Common myeloid progenitor, CD34-positive (primary cell): Measurements from ENCODE around the gene CTSS.

Experiments
- CTCF ChIA-PET: fragments of 350-600 bp; sonication (Branson Sonifier 250); formaldehyde crosslinking; loops from one replicate; lab custom pipeline; 2021; ENCODE audit warnings: antibody characterized with exemption; lab: Charles Lee
- POLR2A ChIA-PET: fragments of 350-600 bp; sonication (Branson Sonifier 250); formaldehyde crosslinking; loops from one replicate; lab custom pipeline; 2021; ENCODE audit warnings: antibody characterized with exemption; lab: Charles Lee
- DNase-seq, 3 donors: peaks; one replicate each; pipeline versions ENCODE4 v3.0.0 to v3.0.0-alpha.2; 2013
- H3K27ac ChIP-seq, 2 experiments: 1 replicate in 1 of 2; 2 replicates in 1 of 2; pipeline ENCODE4 v1.7.0; 2013; ENCODE audit warnings: inconsistent platforms in 2 of 2, low read length in 2 of 2, mild to moderate bottlenecking in 2 of 2, low read depth in 1 of 2, moderate library complexity in 1 of 2; ENCODE audit not compliant: severe bottlenecking in 2 of 2, insufficient read depth in 1 of 2, poor library complexity in 1 of 2
- H3K27me3 ChIP-seq, 5 experiments: replicated peaks in 2 of 5; 1 replicate in 3 of 5; 2 replicates in 2 of 5; pipeline versions ENCODE4 v1.6.1 to v1.7.0; 2013; ENCODE audit warnings: low read length in 4 of 5, mild to moderate bottlenecking in 2 of 5, moderate library complexity in 2 of 5, inconsistent platforms in 1 of 5; ENCODE audit not compliant: insufficient read depth in 5 of 5, control insufficient read depth in 4 of 5
- H3K36me3 ChIP-seq, 4 experiments: 1 replicate in 2 of 4; 2 replicates in 2 of 4; pipeline versions ENCODE4 v1.6.1 to v1.7.0; 2013; ENCODE audit warnings: low read length in 3 of 4, control low read depth in 1 of 4, mild to moderate bottlenecking in 1 of 4; ENCODE audit not compliant: control insufficient read depth in 4 of 4, insufficient read depth in 4 of 4
- H3K4me1 ChIP-seq, 4 experiments: 1 replicate in 3 of 4; 2 replicates in 1 of 4; pipeline versions ENCODE4 v1.6.1 to v1.7.1; 2013; ENCODE audit warnings: low read length in 3 of 4, mild to moderate bottlenecking in 3 of 4, control low read depth in 1 of 4, inconsistent platforms in 1 of 4, moderate library complexity in 1 of 4; ENCODE audit not compliant: control insufficient read depth in 4 of 4, insufficient read depth in 4 of 4; ENCODE audit errors: control extremely low read depth in 1 of 4
- H3K4me3 ChIP-seq, 7 experiments: 1 replicate in 4 of 7; 2 replicates in 3 of 7; pipeline versions ENCODE4 v1.5.1 to v1.7.0; 2013; ENCODE audit warnings: mild to moderate bottlenecking in 7 of 7, low read length in 6 of 7, moderate library complexity in 6 of 7, inconsistent platforms in 2 of 7, low read depth in 2 of 7, control low read depth in 1 of 7; ENCODE audit not compliant: insufficient read depth in 4 of 7, control insufficient read depth in 1 of 7; ENCODE audit errors: extremely low read depth in 1 of 7
- H3K9me3 ChIP-seq, 5 experiments: 1 replicate in 4 of 5; 2 replicates in 1 of 5; pipeline versions ENCODE4 v1.6.1 to v1.7.1; 2013; ENCODE audit warnings: low read length in 4 of 5, mild to moderate bottlenecking in 2 of 5, inconsistent platforms in 1 of 5, low read depth in 1 of 5, moderate library complexity in 1 of 5; ENCODE audit not compliant: control insufficient read depth in 4 of 5, insufficient read depth in 2 of 5; ENCODE audit errors: control extremely low read depth in 1 of 5
- WGBS: methylation state at CpG from one replicate; pipeline ENCODE4 v1.1.5; 2013; ENCODE audit not compliant: insufficient coverage; 5-methylcytosine and 5-hydroxymethylcytosine counted together

Gene CTSS

GRCh38 chr1:150696162-150696561 is 69.4 kb downstream of the CTSS start:
- ChIA-PET POLR2A (no interaction called here), CTCF (interaction anchor here (1.0 to 1.9 kb wide), 3 partner anchors 10 to 534 kb away, joined by 3 to 6 read pairs (median 3); no protein-coding TSS in a partner anchor)
- Histone ChIP-seq H3K4me3 (peak overlapping the region in 6 of 7 experiments; percentile 90 to 99 (median 94)), H3K27me3 (no peaks in the 10 kb centered on the region), H3K4me1 (peaks cover 0 to 16% (median 7%) of the 10 kb centered on the region in 4 experiments), H3K36me3 (peaks cover 4 to 25% (median 13%) of the 10 kb centered on the region in 4 experiments), H3K27ac (peak overlapping the region in 1 of 2 experiments; percentile 93), H3K9me3 (no peaks in the 10 kb centered on the region)
- WGBS = no CpG with 5 or more reads among the region's 1 CpG
- no peak for DNase-seq

- ChIA-PET POLR2A (no interaction called here), CTCF (interaction anchor here (1.2 kb wide), 1 partner anchor 117 kb away, joined by 3 read pairs; no protein-coding TSS in a partner anchor)
- peaks cover 0 to 16% (median 7%) of the 10 kb centered on the region in 4 experiments for H3K4me1 ChIP-seq
- H3K4me3 ChIP-seq = peak overlapping the region in 2 of 7 experiments; percentile 90 to 95
- DNase-seq = no peak
- H3K9me3 ChIP-seq = no peaks in the 10 kb centered on the region
- WGBS = 80% methylated on average over 1 of the region's 4 CpGs
- H3K27ac ChIP-seq = no peak overlapping the region
- no peaks in the 10 kb centered on the region for H3K27me3 ChIP-seq
- peaks cover 4 to 30% (median 14%) of the 10 kb centered on the region in 4 experiments for H3K36me3 ChIP-seq
These were observed 70.0 kb downstream of the CTSS start for GRCh38 chr1:150695561-150695960.

GRCh38 chr1:150692720-150693119 is 72.9 kb downstream of the CTSS start:
- no peaks in the 10 kb centered on the region for H3K9me3 ChIP-seq
- WGBS = no CpG with 5 or more reads among the region's 3 CpGs
- peak overlapping the region in 1 of 2 experiments; percentile 15 for H3K27ac ChIP-seq
- ChIA-PET POLR2A (interaction anchor here (0.6 kb wide), 1 partner anchor 79 kb away, joined by 3 read pairs; no protein-coding TSS in a partner anchor), CTCF (interaction anchor here (0.9 to 2.0 kb wide), 5 partner anchors 8 to 52 kb away, joined by 3 to 4 read pairs (median 4); partner anchors contain the start of gene HORMAD1)
- H3K4me3 ChIP-seq = no peak overlapping the region
- peaks cover 7 to 53% (median 25%) of the 10 kb centered on the region in 4 experiments for H3K36me3 ChIP-seq
- no peaks in the 10 kb centered on the region for H3K27me3 ChIP-seq
- no peak for DNase-seq
- H3K4me1 ChIP-seq = peaks cover 0 to 14% (median 5%) of the 10 kb centered on the region in 4 experiments

- no peak for DNase-seq
- H3K4me3 ChIP-seq = no peak overlapping the region
- peaks cover 7 to 56% (median 25%) of the 10 kb centered on the region in 4 experiments for H3K36me3 ChIP-seq
- H3K9me3 ChIP-seq = no peaks in the 10 kb centered on the region
- H3K27ac ChIP-seq = no peak overlapping the region
- ChIA-PET CTCF (interaction anchor here (0.6 to 0.9 kb wide), 3 partner anchors 25 to 231 kb away, joined by 3 to 5 read pairs (median 4); no protein-coding TSS in a partner anchor), POLR2A (no interaction called here)
- H3K27me3 ChIP-seq = no peaks in the 10 kb centered on the region
- H3K4me1 ChIP-seq = no peaks in the 10 kb centered on the region
- WGBS = 78% methylated on average over 1 of the region's 1 CpG
These were observed 76.8 kb downstream of the CTSS start for GRCh38 chr1:150688763-150689162.

- CTCF ChIA-PET = interaction anchor here (1.9 kb wide), 1 partner anchor 11 kb away, joined by 6 read pairs; the partner anchor contains the start of gene GOLPH3L
- DNase-seq = no peak
- H3K27me3 ChIP-seq = no peaks in the 10 kb centered on the region
- H3K4me1 ChIP-seq = no peaks in the 10 kb centered on the region
- no peaks in the 10 kb centered on the region for H3K9me3 ChIP-seq
- peaks cover 10 to 55% (median 25%) of the 10 kb centered on the region in 4 experiments for H3K36me3 ChIP-seq
- H3K27ac ChIP-seq = no peak overlapping the region
- 100% methylated on average over 2 of the region's 3 CpGs for WGBS
- no peak overlapping the region for H3K4me3 ChIP-seq
- POLR2A ChIA-PET = interaction anchor here (1.2 kb wide), 1 partner anchor 11 kb away, joined by 3 read pairs; the partner anchor contains the start of gene GOLPH3L
These were observed 79.3 kb downstream of the CTSS start for GRCh38 chr1:150686275-150686674.

- ChIA-PET POLR2A (no interaction called here), CTCF (interaction anchor here (1.1 to 1.7 kb wide), 4 partner anchors 9 to 37 kb away, joined by 3 to 4 read pairs (median 4); partner anchors contain the start of gene GOLPH3L)
- peak in 1 of 3 donors; percentile 18 for DNase-seq
- Histone ChIP-seq H3K4me1 (no peaks in the 10 kb centered on the region), H3K9me3 (no peaks in the 10 kb centered on the region), H3K4me3 (no peak overlapping the region), H3K27ac (peak overlapping the region in 1 of 2 experiments; percentile 36), H3K36me3 (peaks cover 15 to 39% (median 21%) of the 10 kb centered on the region in 4 experiments), H3K27me3 (no peaks in the 10 kb centered on the region)
- WGBS = 67% methylated on average over 1 of the region's 1 CpG
These were observed 81.7 kb downstream of the CTSS start for GRCh38 chr1:150683914-150684313.
